HCT116 (cell line): ENCODE results near the gene PARP9. TPM values are rescaled to one million over a fixed set of nuclear protein-coding genes. Genes with fewer than 3 reads are reported as not detected.

ENCODE experiments used
- ATAC-seq: fragments of 200-7000 bp; cut with Tn5 transposase; 2 replicates; pipeline ENCODE4 v1.9.1; 2020; ENCODE audit warnings: mild to moderate bottlenecking, moderate library complexity
- BruUV-seq: library from RNA; stranded (reverse); fragments of 400-500 nt; replicated peaks from 2 replicates; lab custom pipeline; 2021; lab: Mats Ljungman, UMichigan
- CTCF ChIA-PET: fragments of 300-600 bp; sonication (Branson Sonifier 250); formaldehyde crosslinking; loops from one replicate; lab custom pipeline; 2021; ENCODE audit warnings: antibody characterized with exemption; lab: Charles Lee
- POLR2A ChIA-PET: fragments of 300-600, 350-600 bp; sonication (Branson Sonifier 250); formaldehyde crosslinking; loops from one replicate; lab custom pipeline; 2021; ENCODE audit warnings: antibody characterized with exemption; lab: Charles Lee
- RAD21 ChIA-PET, 2 experiments: fragments of 300-600 bp; sonication (Branson Sonifier 250); formaldehyde crosslinking; loops; one replicate each; lab custom pipeline; 2023; ENCODE audit warnings: low total read pairs in 2 of 2; ENCODE audit not compliant: uncharacterized antibody in 2 of 2, unreplicated experiment in 2 of 2, low non-redundant PET in 1 of 2; lab: Charles Lee
- DNase-seq: peaks from one replicate; pipeline ENCODE4 v3.0.0-alpha.2; 2010; ENCODE audit warnings: low read depth, low spot score
- H2AFZ ChIP-seq: fragments of 200-600 bp; shearing (Covaris generic), sonication (generic); 2 replicates; pipeline ENCODE4 v1.6.1; 2017; ENCODE audit warnings: low read depth, mixed run types, mixed read lengths, antibody characterized with exemption, low read length; ENCODE audit not compliant: poor library complexity, severe bottlenecking
- H3K27ac ChIP-seq: 2 replicates; pipeline ENCODE4 v1.5.1; 2012; ENCODE audit warnings: low read depth, low read length
- H3K27me3 ChIP-seq: fragments of 200-600 bp; sonication (generic); 2 replicates; pipeline ENCODE4 v1.6.1; 2016; ENCODE audit warnings: mixed run types, low read length, mixed read lengths; ENCODE audit not compliant: insufficient read depth
- H3K36me3 ChIP-seq, 2 experiments: fragments of 200-500 bp in 1 of 2; fragments of 200-600 bp in 1 of 2; sonication (Bioruptor generic) in 1 of 2; sonication (generic) in 1 of 2; 2 replicates each; pipeline versions ENCODE4 v1.5.1 to v1.6.1; 2014 to 2016; ENCODE audit warnings: low read length in 2 of 2, inconsistent platforms in 1 of 2, mixed read lengths in 1 of 2, mixed run types in 1 of 2; ENCODE audit not compliant: insufficient read depth in 2 of 2, control insufficient read depth in 1 of 2
- H3K4me1 ChIP-seq, 2 experiments: fragments of 200-600 bp in 1 of 2; sonication (generic) in 1 of 2; 2 replicates each; pipeline versions ENCODE4 v1.5.1 to v1.6.1; 2012 to 2017; ENCODE audit warnings: low read length in 2 of 2, inconsistent platforms in 1 of 2, mild to moderate bottlenecking in 1 of 2, mixed read lengths in 1 of 2, mixed run types in 1 of 2, moderate library complexity in 1 of 2; ENCODE audit not compliant: insufficient read depth in 2 of 2, control insufficient read depth in 1 of 2
- H3K4me2 ChIP-seq: fragments of 200-600 bp; sonication (generic); 2 replicates; pipeline ENCODE4 v1.6.1; 2017; ENCODE audit warnings: mixed run types, low read length, mixed read lengths
- H3K4me3 ChIP-seq, 2 experiments: fragments of 200-600 bp in 1 of 2; sonication (generic) in 1 of 2; replicated peaks in 1 of 2; 2 replicates each; pipeline ENCODE4 v1.5.1; 2011 to 2016; ENCODE audit warnings: low read length in 2 of 2, control low read depth in 1 of 2, low read depth in 1 of 2, mild to moderate bottlenecking in 1 of 2, mixed read lengths in 1 of 2, mixed run types in 1 of 2
- H3K79me2 ChIP-seq: fragments of 200-600 bp; sonication (generic); 2 replicates; pipeline ENCODE4 v1.6.1; 2017; ENCODE audit warnings: mild to moderate bottlenecking, mixed run types, low read length, moderate library complexity, mixed read lengths; ENCODE audit not compliant: insufficient read depth
- H3K9ac ChIP-seq: fragments of 200-600 bp; sonication (generic); 2 replicates; pipeline ENCODE4 v1.6.1; 2016; ENCODE audit warnings: low read length, mixed read lengths
- H3K9me2 ChIP-seq: fragments of 200-600 bp; sonication (generic), shearing (Covaris generic); 2 replicates; pipeline ENCODE4 v1.6.1; 2017; ENCODE audit warnings: mixed run types, mild to moderate bottlenecking, moderate library complexity; ENCODE audit not compliant: insufficient read depth
- H3K9me3 ChIP-seq, 2 experiments: fragments of 200-500 bp in 1 of 2; fragments of 200-600 bp in 1 of 2; sonication (Bioruptor generic) in 1 of 2; sonication (generic) in 1 of 2; 2 replicates each; pipeline ENCODE4 v1.6.1; 2014 to 2017; ENCODE audit warnings: low read length in 2 of 2, mixed read lengths in 2 of 2, inconsistent platforms in 1 of 2, low read depth in 1 of 2, mild to moderate bottlenecking in 1 of 2, mixed run types in 1 of 2, moderate library complexity in 1 of 2; ENCODE audit not compliant: control insufficient read depth in 1 of 2, insufficient read depth in 1 of 2
- H4K20me1 ChIP-seq: fragments of 200-600 bp; sonication (generic), shearing (Covaris generic); 2 replicates; pipeline ENCODE4 v1.6.1; 2017; ENCODE audit warnings: mixed run types, mild to moderate bottlenecking, moderate library complexity; ENCODE audit not compliant: insufficient read depth
- CEBPB ChIP-seq: IDR thresholded peaks from 2 replicates; pipeline ENCODE4 v1.6.1; 2012; ENCODE audit warnings: low read depth
- ELF1 ChIP-seq: IDR thresholded peaks from 2 replicates; pipeline ENCODE4 v1.6.1; 2012; ENCODE audit warnings: low read depth, borderline replicate concordance
- EZH2phosphoT487 ChIP-seq: fragments of 200-600 bp; IDR thresholded peaks from 2 replicates; pipeline ENCODE4 v1.6.1; 2018; ENCODE audit warnings: antibody characterized with exemption, borderline replicate concordance
- FOSL1 ChIP-seq: IDR thresholded peaks from 2 replicates; pipeline ENCODE4 v1.6.1; 2012; ENCODE audit warnings: low read depth
- JUND ChIP-seq: IDR thresholded peaks from 2 replicates; pipeline ENCODE4 v1.6.1; 2012
- POLR2A ChIP-seq: IDR thresholded peaks from 2 replicates; pipeline ENCODE4 v1.7.0; 2011; ENCODE audit warnings: borderline replicate concordance; ENCODE audit not compliant: insufficient read depth, insufficient read length; ENCODE audit errors: extremely low read depth
- POLR2AphosphoS5 ChIP-seq: IDR thresholded peaks from 2 replicates; pipeline ENCODE4 v1.6.1; 2011; ENCODE audit warnings: mild to moderate bottlenecking, low read depth, low read length, moderate library complexity
- RAD21 ChIP-seq: IDR thresholded peaks from 2 replicates; pipeline ENCODE4 v1.6.1; 2012; ENCODE audit warnings: low read depth, mild to moderate bottlenecking
- SIN3A ChIP-seq: IDR thresholded peaks from 2 replicates; pipeline ENCODE4 v1.6.1; 2012; ENCODE audit warnings: low read depth
- SP1 ChIP-seq: IDR thresholded peaks from 2 replicates; pipeline ENCODE4 v1.6.1; 2012; ENCODE audit warnings: low read depth
- SRF ChIP-seq: IDR thresholded peaks from 2 replicates; pipeline ENCODE4 v1.6.1; 2012; ENCODE audit warnings: low read depth
- TCF7L2 ChIP-seq: IDR thresholded peaks from 2 replicates; pipeline ENCODE4 v1.7.0; 2011; ENCODE audit warnings: borderline replicate concordance, inconsistent platforms; ENCODE audit not compliant: insufficient read depth, insufficient read length; ENCODE audit errors: extremely low read depth
- YY1 ChIP-seq: IDR thresholded peaks from 2 replicates; pipeline ENCODE4 v1.6.1; 2011; ENCODE audit warnings: low read length, low read depth, moderate library complexity, mild to moderate bottlenecking; ENCODE audit not compliant: insufficient replicate concordance; ENCODE audit errors: extremely low read depth
- ZFX ChIP-seq: fragments of 450-650 bp; IDR thresholded peaks from 2 replicates; pipeline ENCODE4 v1.6.1; 2017
- ZNF274 ChIP-seq: fragments of 200-500 bp; sonication (Bioruptor generic); IDR thresholded peaks from 2 replicates; pipeline ENCODE4 v1.6.1; 2014; ENCODE audit warnings: mild to moderate bottlenecking, low read depth, low read length, inconsistent platforms
- intact Hi-C: fragments of 100-400 bp; cut with micrococcal nuclease; formaldehyde crosslinking; loops from 2 replicates; pipeline ENCODE4 v1.10.0; 2022
- total RNA-seq: library from RNA; stranded (reverse); gene quantifications from one replicate; pipeline ENCODE4 v1.2.1, GENCODE V29; 2021; ENCODE audit not compliant: unreplicated experiment
- TF ChIP-seq, protein P1 (sequence below): IDR thresholded peaks from 2 replicates; pipeline ENCODE4 v1.6.1; 2012
- TF ChIP-seq, protein P2 (sequence below): IDR thresholded peaks from 2 replicates; pipeline ENCODE4 v1.6.1; 2012
- TF ChIP-seq, protein P3 (sequence below), 3 experiments: fragments of 200-600 bp in 1 of 3; sonication (generic) in 1 of 3; IDR thresholded peaks in 2 of 3; conservative IDR thresholded peaks in 1 of 3; 2 replicates each; pipeline ENCODE4 v1.5.1; 2012 to 2017; ENCODE audit warnings: low read depth in 2 of 3, low read length in 2 of 3, antibody characterized with exemption in 1 of 3, borderline replicate concordance in 1 of 3, control low read depth in 1 of 3, mild to moderate bottlenecking in 1 of 3, mixed read lengths in 1 of 3, mixed run types in 1 of 3, moderate library complexity in 1 of 3; ENCODE audit not compliant: insufficient read depth in 1 of 3

The PARP9 gene
- total RNA-seq, 1 experiment from 2014 or later: 9.5 TPM

DNA sequence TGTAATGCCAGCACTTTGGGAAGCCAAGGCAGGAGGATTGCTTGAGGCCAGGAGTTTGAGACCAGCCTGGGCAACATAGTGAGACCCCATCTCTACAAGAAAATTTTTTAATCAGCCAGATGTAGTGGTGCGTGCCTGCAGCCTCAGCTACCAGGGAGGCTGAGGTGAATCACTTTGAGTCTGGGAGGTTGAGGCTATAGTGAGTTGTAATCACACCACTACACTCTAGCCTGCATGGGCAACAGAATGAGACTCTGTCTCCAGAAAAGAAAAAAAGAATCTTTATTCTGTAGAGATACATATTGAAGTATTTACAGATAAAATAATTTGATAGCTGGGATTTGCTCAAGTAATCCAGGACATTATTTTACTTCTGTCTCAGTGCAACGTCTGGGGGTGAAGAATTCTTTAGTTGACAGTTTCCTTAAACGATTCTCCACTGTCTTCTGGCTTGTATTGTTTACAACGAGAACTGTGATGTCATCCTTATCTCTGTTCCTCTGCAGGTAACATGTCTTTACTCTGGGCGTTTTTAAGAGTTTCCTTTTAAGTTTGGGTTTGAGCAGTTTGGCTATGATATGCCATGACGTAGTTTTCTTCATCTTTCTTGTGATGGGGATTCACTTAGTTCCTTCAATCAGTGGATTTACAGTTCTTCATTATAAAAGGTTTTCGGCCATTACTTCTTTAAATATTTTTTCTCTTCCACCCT lies 75.7 kb downstream of the PARP9 start:
- RAD21 ChIA-PET: no interaction called here
- H3K9me3 ChIP-seq: no peaks in the 10 kb centered on the region
- POLR2A ChIA-PET: no interaction called here

More for the DNA sequence above, 75.7 kb downstream of the PARP9 start:
- Histone ChIP-seq H3K4me3 (no peak overlapping the region), H3K27ac (no peak overlapping the region), H3K79me2 (peaks cover 67% of the 10 kb centered on the region), H4K20me1 (0 out of 2 replicates have a peak, but pooled peaks cover 2% of the 10 kb centered on the region), H3K4me2 (no peak overlapping the region), H2AFZ (no peak overlapping the region), H3K9ac (no peak overlapping the region), H3K4me1 (peaks cover 20 to 22% of the 10 kb centered on the region in 2 experiments), H3K27me3 (no peaks in the 10 kb centered on the region), H3K36me3 (no peaks in the 10 kb centered on the region), H3K9me2 (no peaks in the 10 kb centered on the region)
- no TSS peak for BruUV-seq
- CTCF ChIA-PET: no interaction called here
- ATAC-seq (no peak), DNase-seq (no peak)
- intact Hi-C loops: no loop called here
- TF ChIP-seq, protein P1, sequence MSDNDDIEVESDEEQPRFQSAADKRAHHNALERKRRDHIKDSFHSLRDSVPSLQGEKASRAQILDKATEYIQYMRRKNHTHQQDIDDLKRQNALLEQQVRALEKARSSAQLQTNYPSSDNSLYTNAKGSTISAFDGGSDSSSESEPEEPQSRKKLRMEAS: no peak
- no peak for TF ChIP-seq TCF7L2
- TF ChIP-seq SIN3A: no peak
- TF ChIP-seq CEBPB: no peak
- TF ChIP-seq SRF: no peak
- no peak for TF ChIP-seq EZH2phosphoT487
- TF ChIP-seq, protein P2, sequence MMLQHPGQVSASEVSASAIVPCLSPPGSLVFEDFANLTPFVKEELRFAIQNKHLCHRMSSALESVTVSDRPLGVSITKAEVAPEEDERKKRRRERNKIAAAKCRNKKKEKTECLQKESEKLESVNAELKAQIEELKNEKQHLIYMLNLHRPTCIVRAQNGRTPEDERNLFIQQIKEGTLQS: no peak
- TF ChIP-seq, protein P3, sequence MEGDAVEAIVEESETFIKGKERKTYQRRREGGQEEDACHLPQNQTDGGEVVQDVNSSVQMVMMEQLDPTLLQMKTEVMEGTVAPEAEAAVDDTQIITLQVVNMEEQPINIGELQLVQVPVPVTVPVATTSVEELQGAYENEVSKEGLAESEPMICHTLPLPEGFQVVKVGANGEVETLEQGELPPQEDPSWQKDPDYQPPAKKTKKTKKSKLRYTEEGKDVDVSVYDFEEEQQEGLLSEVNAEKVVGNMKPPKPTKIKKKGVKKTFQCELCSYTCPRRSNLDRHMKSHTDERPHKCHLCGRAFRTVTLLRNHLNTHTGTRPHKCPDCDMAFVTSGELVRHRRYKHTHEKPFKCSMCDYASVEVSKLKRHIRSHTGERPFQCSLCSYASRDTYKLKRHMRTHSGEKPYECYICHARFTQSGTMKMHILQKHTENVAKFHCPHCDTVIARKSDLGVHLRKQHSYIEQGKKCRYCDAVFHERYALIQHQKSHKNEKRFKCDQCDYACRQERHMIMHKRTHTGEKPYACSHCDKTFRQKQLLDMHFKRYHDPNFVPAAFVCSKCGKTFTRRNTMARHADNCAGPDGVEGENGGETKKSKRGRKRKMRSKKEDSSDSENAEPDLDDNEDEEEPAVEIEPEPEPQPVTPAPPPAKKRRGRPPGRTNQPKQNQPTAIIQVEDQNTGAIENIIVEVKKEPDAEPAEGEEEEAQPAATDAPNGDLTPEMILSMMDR (IDR thresholded peaks at IDR 0.05 in 2 of 3, conservative IDR thresholded peaks at IDR 0.05 in 1 of 3; ENCODE audit: borderline replicate concordance in 1 of 3, insufficient read depth in 1 of 3, low read depth in 2 of 3, low read length in 2 of 3): no peak
- no peak for TF ChIP-seq JUND
- TF ChIP-seq ZNF274: no peak
- TF ChIP-seq FOSL1: no peak
- TF ChIP-seq SP1: no peak
- no peak for TF ChIP-seq ZFX
- TF ChIP-seq YY1: no peak
- no peak for TF ChIP-seq ELF1
- TF ChIP-seq POLR2A: no peak
- no peak for TF ChIP-seq RAD21
- no peak for TF ChIP-seq POLR2AphosphoS5
